C4-2B (cell line): ENCODE results near the gene SPECC1.

Experiments used
- H3K27ac ChIP-seq: fragments of 450-650 bp; 2 replicates; pipeline ENCODE4 v1.5.1; 2017
- ZFX ChIP-seq: fragments of 450-650 bp; IDR thresholded peaks from 2 replicates; pipeline ENCODE4 v1.6.1; 2017
- TF ChIP-seq, protein P1 (sequence below): fragments of 450-650 bp; conservative IDR thresholded peaks from 2 replicates; pipeline ENCODE4 v1.5.1; 2017; ENCODE audit warnings: mild to moderate bottlenecking

The SPECC1 gene

DNA sequence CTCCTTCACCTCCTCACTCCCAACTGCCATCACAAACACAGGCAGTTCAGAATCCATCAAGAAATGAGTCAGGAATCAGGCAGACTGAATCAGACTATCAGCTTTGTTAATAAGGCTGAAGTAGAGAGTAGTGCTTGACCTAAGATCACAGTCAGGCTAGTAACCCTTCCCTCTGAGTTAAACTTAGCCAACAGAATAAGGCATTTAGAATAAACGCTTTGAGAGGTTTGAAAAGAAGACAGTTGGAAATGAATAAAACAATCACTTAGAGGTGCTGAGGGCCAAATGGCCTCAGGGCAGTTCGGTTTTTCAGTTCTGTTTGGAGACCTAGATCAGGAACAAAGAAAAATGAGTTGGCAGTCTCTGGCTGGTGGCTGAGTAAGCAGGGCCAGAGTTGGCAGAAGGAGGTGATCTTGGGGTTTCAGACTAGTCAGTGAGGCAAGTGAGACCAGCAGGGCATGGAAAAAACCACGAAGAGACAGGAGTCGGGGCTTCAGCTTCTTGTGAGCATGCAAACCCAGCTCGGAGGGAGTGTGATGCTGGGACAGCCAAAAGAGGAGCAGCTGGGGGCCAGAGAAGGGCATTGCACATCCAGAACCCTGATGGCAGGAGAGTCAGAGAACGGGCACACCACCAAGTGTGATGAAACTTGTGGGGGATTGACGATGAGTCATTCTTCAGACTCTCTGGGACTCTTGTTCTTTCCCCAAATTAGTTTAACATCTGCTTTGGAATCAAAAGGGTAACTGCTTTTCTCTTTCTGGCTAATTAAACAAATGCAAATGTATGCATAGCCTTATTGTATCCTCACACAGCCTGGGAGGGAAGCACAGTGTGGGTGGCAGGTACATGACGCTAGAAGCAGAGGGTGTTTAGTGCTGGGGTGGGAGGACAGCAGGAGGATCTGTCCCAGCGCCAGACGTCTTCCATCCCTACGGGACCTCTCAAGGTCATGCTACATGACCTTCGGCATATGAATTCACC lies 54.8 kb downstream of the SPECC1 start:
- H3K27ac ChIP-seq = peak overlapping the region; percentile 32
- no peak for TF ChIP-seq ZFX
- TF ChIP-seq, protein P1, sequence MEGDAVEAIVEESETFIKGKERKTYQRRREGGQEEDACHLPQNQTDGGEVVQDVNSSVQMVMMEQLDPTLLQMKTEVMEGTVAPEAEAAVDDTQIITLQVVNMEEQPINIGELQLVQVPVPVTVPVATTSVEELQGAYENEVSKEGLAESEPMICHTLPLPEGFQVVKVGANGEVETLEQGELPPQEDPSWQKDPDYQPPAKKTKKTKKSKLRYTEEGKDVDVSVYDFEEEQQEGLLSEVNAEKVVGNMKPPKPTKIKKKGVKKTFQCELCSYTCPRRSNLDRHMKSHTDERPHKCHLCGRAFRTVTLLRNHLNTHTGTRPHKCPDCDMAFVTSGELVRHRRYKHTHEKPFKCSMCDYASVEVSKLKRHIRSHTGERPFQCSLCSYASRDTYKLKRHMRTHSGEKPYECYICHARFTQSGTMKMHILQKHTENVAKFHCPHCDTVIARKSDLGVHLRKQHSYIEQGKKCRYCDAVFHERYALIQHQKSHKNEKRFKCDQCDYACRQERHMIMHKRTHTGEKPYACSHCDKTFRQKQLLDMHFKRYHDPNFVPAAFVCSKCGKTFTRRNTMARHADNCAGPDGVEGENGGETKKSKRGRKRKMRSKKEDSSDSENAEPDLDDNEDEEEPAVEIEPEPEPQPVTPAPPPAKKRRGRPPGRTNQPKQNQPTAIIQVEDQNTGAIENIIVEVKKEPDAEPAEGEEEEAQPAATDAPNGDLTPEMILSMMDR = no peak

DNA sequence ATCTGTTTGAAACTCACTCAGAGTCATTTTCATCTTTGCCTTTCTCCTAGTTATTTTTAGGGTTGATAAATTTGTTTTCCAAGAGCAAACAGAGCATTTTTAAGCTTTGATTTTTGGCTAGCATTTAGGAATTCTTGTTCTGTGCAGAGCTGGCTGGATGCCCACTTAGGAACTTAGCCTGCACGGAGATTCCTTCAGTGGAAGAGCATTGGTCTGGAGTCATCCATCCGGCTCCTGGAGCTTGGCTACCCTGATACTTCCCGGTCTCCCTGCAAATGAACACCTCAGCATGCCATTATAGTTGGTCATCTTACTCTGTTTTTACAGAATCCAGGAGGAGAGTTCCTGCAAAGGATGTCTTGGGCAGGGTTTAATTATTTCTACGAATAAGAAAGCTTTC lies 57.1 kb downstream of the SPECC1 start:
- H3K27ac ChIP-seq = no peak overlapping the region
- TF ChIP-seq, protein P1 = no peak
- no peak for TF ChIP-seq ZFX

DNA sequence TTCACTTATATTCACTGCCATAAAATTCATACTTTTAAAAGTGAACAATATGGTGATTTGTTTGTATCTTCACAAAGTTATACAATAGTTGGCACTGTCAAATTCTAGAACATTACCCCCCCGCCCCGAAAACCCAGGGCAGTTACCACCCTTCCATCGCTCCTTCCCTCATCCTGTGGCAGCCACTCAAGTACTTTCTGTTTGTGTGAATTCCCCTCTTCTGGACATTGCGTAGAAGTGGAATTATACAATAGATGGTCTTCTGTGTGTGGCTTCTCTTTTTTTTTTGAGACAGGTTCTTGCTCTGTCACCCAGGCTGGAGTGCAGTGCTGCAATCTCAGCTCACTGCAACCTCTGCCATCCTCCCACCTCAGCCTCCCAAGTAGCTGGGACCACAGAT lies 58.6 kb downstream of the SPECC1 start:
- TF ChIP-seq, protein P1 = no peak
- no peak for TF ChIP-seq ZFX

DNA sequence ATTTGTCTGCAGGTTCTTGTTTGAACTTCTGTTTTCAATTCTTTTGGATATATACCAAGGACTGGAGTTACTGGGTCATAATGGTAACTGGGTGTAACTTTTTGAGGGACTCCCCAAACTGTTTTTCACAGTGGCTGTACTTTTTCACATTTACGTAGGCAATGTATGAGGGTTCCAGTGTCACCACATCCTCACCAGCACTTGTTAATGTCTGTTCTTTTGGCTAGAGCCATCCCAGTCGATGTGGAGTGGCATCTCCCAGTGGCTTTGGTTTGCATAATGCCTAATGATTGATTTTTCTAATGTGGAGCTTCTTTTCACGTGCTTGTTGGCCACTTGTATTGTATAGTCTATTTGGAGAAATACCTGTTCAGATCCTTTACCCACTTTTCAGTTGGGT lies 59.3 kb downstream of the SPECC1 start:
- no peak overlapping the region for H3K27ac ChIP-seq
- no peak for TF ChIP-seq ZFX
- TF ChIP-seq, protein P1 = no peak

More for the DNA sequence above, 58.6 kb downstream of the SPECC1 start:
- H3K27ac ChIP-seq = no peak overlapping the region

DNA sequence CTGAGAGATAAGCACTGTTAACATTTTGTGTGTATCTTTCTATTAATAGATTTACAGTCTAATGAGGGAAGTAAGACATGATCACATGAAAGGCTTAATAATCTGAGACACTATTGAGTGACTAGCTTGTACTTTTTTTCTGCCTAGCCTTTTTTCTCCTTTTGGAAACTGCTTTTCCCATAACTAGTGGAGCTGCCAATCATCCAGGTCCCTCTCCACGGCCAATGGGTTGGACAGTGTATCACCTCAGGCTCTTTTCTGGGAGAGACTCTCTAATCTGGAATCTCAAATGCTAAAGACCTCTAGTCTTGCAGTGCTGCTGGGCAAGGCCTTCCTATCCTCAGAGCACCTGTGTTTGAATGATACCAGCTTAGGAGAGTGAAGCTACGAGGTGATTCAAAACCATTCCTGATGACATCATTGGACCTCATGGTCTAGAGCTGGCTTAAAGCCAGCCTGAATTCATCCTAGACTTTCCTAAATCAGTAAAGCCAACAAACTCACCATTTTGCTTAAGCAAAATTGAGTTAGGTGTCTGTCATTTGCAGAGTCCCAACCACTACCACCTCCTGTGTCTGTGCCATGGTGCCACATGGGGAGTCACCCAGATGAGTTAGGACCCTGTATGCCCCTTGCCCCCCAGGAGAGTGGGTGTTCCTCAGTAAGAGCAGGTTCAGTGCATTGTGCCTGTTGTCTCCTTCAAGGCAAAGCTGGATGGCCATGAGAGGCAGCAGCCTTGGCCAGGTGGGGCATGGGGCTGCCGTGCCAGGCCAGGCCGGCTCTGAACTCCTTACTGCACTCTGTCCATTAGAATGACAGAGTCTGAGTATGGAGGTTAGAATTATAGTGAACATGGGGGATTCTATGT lies 62.9 kb downstream of the SPECC1 start:
- no peak for TF ChIP-seq ZFX
- TF ChIP-seq, protein P1 = no peak
- no peak overlapping the region for H3K27ac ChIP-seq

DNA sequence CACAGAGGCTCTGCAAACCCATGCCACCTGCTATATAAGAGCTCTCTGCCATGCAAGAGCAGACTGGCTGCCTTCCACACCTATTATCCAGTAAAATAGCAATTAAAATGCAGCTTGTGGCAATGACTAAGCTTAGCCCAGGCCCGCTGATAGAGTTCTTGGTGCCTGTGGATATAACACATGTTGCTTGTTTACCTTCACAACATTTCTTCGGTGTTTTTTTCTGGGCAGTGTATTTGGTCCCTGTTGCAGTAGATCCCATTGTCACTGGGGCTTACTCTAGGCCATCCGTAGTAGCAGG lies 63.5 kb downstream of the SPECC1 start:
- H3K27ac ChIP-seq = no peak overlapping the region
- TF ChIP-seq, protein P1 = no peak
- TF ChIP-seq ZFX = no peak
